Fibroblast of lung (primary cell): Measurements from ENCODE around the gene GALR2.

ENCODE experiments used
- EZH2 ChIP-seq: IDR thresholded peaks from 2 replicates; pipeline ENCODE4 v1.5.1; 2012; ENCODE audit warnings: low read length, control low read depth, mild to moderate bottlenecking; ENCODE audit errors: missing control alignments
- TF ChIP-seq, protein P1 (sequence below), 2 donors: IDR thresholded peaks in 1 of 2; conservative IDR thresholded peaks in 1 of 2; 1 replicate in 1 of 2; 2 replicates in 1 of 2; pipeline ENCODE4 v1.5.1; 2011 to 2012; ENCODE audit warnings: low read length in 2 of 2, control low read depth in 1 of 2, inconsistent platforms in 1 of 2, low read depth in 1 of 2, mild to moderate bottlenecking in 1 of 2

DNA sequence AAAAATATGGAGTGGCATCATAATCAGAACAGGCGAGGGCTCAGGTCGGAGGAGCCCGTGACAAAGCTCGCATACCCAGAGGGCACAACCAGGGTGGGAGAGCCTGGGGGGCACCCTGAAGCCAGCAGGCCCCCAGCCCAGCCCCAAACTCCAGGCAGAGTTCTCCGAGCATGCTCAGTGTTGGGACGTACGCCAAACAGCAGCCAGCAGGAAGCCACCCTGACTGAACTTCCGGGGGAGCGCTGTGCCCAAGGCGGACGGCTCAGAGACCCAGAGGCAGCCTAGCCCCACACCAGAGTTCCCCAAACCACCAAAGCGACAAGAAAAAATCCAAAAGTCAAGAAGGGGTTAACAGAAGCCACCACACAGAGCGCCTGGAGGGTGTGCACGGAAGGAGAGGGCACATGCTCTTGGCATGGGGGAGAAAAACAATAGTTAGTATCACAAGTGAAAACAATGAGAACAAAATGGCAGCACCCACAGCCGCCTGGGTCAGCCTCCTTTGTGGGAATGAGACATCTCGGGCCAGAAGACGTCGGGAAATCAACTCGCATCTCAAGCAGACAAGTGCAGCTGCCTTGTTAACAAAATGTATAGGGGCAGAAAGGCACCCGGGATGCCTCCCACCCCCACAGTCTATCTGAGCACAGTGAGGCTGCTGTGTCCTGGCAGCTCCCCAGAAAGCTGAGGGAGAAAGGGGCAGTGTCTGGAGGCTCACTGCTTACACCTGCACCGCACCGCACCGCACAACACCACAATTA is 17.1 kb downstream of the GALR2 start:
- TF ChIP-seq, protein P1, sequence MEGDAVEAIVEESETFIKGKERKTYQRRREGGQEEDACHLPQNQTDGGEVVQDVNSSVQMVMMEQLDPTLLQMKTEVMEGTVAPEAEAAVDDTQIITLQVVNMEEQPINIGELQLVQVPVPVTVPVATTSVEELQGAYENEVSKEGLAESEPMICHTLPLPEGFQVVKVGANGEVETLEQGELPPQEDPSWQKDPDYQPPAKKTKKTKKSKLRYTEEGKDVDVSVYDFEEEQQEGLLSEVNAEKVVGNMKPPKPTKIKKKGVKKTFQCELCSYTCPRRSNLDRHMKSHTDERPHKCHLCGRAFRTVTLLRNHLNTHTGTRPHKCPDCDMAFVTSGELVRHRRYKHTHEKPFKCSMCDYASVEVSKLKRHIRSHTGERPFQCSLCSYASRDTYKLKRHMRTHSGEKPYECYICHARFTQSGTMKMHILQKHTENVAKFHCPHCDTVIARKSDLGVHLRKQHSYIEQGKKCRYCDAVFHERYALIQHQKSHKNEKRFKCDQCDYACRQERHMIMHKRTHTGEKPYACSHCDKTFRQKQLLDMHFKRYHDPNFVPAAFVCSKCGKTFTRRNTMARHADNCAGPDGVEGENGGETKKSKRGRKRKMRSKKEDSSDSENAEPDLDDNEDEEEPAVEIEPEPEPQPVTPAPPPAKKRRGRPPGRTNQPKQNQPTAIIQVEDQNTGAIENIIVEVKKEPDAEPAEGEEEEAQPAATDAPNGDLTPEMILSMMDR (conservative IDR thresholded peaks at IDR 0.05 in 1 of 2, IDR thresholded peaks at IDR 0.05 in 1 of 2; ENCODE audit: low read depth in 1 of 2, low read length in 2 of 2) = no peak
- TF ChIP-seq EZH2 = no peak
